ENCODE measurements around the gene ROPN1L. TPM values are rescaled to one million over a fixed set of nuclear protein-coding genes. Genes with fewer than 3 reads are reported as not detected.
"Not testable (repeated sequence)": the region's sequence is repeated elsewhere in the genome, so short reads cannot be mapped to it uniquely, and the experiment has no call there.

The ROPN1L gene
- total RNA-seq, result 11.5 TPM
- long read RNA-seq, partial matches to known transcripts, result 0 of 11 reads
- long read RNA-seq, other reads (novel, unspliced or antisense), result 4 of 11 reads

DNA sequence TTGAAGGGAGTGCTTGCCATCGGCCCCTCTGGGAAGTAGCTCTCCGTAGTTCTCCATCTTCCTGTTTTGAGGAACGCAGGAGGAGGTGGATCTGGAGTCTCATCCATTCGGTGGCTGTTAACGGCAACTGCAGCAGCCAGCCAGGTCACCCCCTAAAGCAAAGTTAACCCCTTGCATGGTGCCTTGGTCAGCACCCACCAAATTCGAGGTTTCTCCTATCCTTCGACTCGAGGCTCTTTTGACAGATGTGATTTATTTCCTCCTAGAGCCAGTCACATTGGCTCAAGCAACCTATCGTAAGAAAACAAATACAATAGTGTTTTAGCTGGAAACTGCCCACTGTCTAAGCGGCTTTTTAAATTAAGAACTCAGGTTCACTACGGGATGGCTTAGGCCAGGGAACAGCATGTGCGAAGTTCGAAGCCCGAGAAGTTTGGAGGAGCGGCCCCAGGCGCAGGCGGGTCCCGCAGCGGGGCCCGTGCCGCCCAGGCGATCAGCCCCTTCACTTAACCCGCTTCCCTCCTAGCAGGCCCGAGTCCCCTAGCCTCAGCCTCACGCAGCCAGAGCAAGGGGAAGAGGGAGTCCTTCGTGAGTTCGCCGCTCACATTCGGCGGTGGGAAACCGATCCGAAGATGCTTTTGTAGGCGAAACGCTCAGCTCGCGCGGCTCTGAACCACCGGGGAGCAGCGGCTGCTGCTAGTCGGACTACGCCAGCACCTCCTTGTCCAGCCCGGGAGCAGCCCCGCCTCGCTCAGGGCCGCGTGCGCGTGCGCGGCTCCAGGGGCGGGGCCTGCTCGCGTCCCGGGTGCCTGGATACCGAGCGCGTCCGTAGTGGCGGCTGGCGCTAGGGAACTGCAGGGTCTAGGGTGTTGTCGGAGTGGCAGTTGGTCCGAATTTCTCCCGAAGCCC is at the start of gene ROPN1L:
Gene ROPN1L, plus strand, starts transcription at position 797 of the 909 bp plus-strand sequence. CDS start 289 bp downstream, outside the sequence.
- TF ChIP-seq, protein P1, sequence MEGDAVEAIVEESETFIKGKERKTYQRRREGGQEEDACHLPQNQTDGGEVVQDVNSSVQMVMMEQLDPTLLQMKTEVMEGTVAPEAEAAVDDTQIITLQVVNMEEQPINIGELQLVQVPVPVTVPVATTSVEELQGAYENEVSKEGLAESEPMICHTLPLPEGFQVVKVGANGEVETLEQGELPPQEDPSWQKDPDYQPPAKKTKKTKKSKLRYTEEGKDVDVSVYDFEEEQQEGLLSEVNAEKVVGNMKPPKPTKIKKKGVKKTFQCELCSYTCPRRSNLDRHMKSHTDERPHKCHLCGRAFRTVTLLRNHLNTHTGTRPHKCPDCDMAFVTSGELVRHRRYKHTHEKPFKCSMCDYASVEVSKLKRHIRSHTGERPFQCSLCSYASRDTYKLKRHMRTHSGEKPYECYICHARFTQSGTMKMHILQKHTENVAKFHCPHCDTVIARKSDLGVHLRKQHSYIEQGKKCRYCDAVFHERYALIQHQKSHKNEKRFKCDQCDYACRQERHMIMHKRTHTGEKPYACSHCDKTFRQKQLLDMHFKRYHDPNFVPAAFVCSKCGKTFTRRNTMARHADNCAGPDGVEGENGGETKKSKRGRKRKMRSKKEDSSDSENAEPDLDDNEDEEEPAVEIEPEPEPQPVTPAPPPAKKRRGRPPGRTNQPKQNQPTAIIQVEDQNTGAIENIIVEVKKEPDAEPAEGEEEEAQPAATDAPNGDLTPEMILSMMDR (IDR thresholded peaks at IDR 0.05), result no peak
- H3K9me3 ChIP-seq, result no peaks in the 10 kb centered on the region
- ATAC-seq (peak; percentile 99), DNase-seq (peak; percentile 92)
- intact Hi-C loops (cut with DNase I), result no loop called here
- peak within 1 kb of the TSS; percentile 72 for H3K4me3 ChIP-seq
- H3K27ac ChIP-seq, result peak within 1 kb of the TSS; percentile 68
- peaks cover 38% of the 10 kb centered on the region for H3K4me1 ChIP-seq
- no peaks in the 10 kb centered on the region for H3K27me3 ChIP-seq (ENCODE audit: low read depth)
- H3K36me3 ChIP-seq, result peaks cover 6% of the 10 kb centered on the region

DNA sequence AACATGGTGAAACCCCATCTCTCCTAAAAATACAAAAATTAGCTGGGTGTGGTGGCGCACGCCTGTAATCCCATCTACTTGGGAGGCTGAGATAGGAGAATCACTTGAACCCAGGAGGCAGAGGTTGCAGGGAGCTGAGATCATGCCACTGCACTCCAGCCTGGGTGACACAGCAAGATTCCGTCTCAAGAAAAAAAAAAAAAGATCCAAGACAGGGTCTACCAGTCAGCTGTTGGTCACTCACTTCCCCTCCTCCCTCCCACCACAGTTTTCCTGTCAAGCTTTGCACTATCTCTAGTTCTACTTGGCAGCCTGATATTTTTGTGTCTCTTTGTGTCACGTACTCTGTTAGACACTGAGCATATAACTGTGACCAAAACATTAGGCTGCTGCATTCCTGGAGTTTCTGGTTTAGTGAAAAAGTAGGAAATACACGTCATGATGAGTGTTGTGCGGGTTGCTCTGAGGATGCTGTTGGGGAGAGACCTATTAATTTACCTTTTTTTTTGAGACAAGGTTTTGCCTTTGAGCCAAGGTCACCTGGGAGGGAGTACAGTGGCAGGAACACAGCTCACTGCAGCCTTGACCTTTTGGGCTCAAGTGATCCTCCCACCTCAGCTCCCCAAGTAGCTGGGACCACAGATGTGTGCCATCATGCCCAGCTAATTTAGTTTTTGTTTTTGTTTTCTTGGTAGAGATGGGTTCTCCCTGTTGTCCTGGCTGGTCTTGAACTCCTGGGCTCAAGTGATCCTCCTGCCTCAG is 48.9 kb upstream of the ROPN1L start:
- DNase-seq; intact Hi-C loops (cut with DNase I); H3K4me1 ChIP-seq; H3K9me3 ChIP-seq; H3K4me3 ChIP-seq; H3K27me3 ChIP-seq (ENCODE audit: low read depth); H3K27ac ChIP-seq; ATAC-seq: not testable (repeated sequence)
- peaks cover 96% of the 10 kb centered on the region for H3K36me3 ChIP-seq

DNA sequence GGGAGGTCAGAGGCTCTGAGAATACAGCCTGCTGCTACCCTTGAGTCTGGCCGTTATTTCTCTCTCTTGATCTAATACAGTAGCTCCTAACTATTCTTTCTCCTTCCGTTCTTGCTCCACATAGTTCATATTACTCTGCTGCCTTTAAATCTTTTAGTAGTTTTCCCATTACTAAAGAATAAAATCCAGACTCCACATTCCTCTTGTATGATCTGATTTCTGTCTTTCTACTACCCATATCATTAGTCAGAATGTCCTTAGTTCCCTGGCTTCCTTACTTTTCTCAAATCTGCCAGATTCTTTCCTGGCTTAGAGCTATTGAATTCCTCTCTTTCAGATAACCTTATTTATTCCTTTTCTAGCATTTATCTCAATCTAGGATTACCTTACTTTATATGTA is 48.2 kb upstream of the ROPN1L start:
- Histone ChIP-seq H3K36me3 (peaks cover 95% of the 10 kb centered on the region), H3K27ac (no peak overlapping the region)
- TF ChIP-seq, protein P1 (IDR thresholded peaks at IDR 0.05), result no peak

DNA sequence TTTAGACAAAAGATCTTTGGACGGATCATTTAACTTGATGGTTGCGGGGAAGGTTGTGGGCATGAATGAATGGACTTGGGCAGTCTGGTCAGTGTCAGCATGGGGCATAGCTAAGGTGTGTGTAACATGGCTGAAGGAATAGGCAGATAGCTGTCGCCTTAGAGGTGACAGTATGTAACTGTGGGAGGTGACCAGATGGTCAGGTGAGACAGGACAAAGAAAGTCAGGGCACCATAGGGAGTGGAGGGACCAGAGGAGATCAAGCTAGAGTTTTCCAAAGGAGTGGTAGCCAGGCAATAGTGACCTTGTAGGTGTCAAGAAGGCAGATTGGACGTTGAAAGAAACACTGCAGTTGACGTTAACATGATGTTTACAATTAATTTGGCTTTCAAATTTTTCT is 45.1 kb upstream of the ROPN1L start:
- ATAC-seq, result no peak
- TF ChIP-seq, protein P1 (IDR thresholded peaks at IDR 0.05), result no peak
- Histone ChIP-seq H3K27ac (no peak overlapping the region), H3K4me3 (no peak overlapping the region), H3K4me1 (peaks cover 10% of the 10 kb centered on the region), H3K36me3 (peaks cover 87% of the 10 kb centered on the region), H3K9me3 (no peaks in the 10 kb centered on the region), H3K27me3 (ENCODE audit: low read depth) (no peaks in the 10 kb centered on the region)
- intact Hi-C loops (cut with DNase I), result no loop called here
- no peak for DNase-seq

More for the DNA sequence above, 48.2 kb upstream of the ROPN1L start:
- H3K4me3 ChIP-seq, result no peak overlapping the region
- H3K27me3 ChIP-seq (ENCODE audit: low read depth), result no peaks in the 10 kb centered on the region
- no peaks in the 10 kb centered on the region for H3K4me1 ChIP-seq
- DNase-seq (no peak), ATAC-seq (no peak)
- H3K9me3 ChIP-seq, result no peaks in the 10 kb centered on the region
- intact Hi-C loops (cut with DNase I), result no loop called here

DNA sequence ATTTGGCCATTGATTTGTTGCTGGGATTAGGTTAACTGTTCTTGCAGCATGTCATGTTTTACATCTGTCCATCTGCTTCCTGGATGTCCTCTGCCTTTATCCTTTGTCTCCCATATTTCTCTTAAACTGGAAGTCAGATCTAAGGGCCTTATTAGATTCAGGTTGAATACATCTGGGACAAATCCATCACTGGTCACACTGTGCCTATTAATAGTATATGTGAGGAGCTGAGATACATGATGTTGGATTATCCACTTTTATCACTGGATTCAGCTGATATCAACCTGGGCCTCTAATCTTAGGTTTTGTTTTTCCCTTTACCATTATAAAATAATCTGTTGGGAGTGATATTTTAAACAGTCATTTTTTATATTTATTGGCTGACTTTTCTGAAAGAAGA is 41.8 kb upstream of the ROPN1L start:
- H3K27me3 ChIP-seq (ENCODE audit: low read depth), result no peaks in the 10 kb centered on the region
- ATAC-seq, result no peak

More for the DNA sequence above, 41.8 kb upstream of the ROPN1L start:
- H3K36me3 ChIP-seq, result peaks cover 87% of the 10 kb centered on the region
- H3K27ac ChIP-seq, result no peak overlapping the region
- intact Hi-C loops (cut with DNase I), result no loop called here
- TF ChIP-seq, protein P1 (IDR thresholded peaks at IDR 0.05), result no peak
- H3K4me1 ChIP-seq, result peaks cover 10% of the 10 kb centered on the region
- H3K9me3 ChIP-seq, result no peaks in the 10 kb centered on the region
- no peak for DNase-seq
- H3K4me3 ChIP-seq, result no peak overlapping the region
